ENCODE data around the gene MGRN1.

The MGRN1 gene

DNA sequence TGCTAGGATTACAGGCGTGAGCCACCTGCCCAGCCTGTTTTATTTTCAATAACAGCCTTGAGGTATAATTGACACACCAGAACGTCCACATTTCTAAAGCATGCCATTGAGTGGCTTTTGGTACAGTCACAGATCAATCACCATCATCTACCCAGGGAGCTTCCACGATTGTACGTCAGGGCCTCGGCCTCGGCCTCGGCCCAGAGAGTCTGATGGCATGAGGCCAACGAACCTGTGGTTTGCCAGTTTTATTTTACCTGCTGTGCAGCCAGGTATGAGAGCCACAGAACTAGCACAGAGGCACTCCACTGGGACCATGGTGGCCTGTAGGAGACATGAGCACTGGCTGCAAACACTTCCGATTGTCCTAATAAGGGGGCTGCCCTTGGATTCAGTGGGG lies 18.3 kb upstream of the MGRN1 start:
- FAIRE-seq: no peak

DNA sequence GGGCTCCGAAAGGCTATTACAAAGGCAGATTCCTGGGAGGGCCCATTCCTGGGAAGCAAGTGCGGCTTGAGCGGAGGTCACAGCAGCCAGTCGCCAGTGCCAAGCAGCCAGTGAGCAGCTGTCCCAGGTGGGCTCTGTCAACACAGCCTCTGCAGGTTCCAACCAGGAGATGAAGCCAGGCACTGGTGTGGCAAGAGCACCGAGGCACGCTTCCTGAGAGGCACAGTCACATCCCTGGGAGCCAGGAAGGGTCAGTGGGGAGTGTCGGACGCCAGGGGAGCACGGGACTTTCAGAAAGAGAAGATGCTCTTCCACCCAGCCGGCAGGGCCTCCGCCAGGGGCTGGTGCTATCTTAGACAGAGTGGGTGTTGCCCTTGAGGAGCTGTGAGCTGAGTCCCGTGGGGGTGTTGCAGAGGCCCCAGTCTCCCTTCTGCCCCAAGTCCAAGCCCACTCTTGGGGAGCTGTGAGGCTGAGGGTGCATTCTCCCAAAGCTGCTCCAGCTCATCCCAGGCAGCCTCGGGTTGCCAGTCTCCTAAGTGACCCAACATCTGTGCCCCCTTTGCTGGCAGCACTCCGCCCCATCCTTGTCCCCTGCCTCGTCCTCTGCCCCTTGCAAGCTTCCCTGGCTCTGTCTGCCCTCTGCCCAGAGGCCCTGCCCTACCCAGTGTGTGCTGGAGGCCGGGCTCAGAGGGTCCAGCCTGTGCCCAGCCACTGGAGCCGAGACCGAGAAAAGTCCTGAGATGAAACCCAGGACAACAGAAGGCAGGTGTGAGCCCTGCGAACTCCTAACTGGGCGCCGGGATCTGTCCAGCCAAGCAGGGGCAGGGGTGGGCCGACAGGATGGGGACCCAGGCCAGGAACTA lies 16.6 kb upstream of the MGRN1 start:
- FAIRE-seq: no peak

DNA sequence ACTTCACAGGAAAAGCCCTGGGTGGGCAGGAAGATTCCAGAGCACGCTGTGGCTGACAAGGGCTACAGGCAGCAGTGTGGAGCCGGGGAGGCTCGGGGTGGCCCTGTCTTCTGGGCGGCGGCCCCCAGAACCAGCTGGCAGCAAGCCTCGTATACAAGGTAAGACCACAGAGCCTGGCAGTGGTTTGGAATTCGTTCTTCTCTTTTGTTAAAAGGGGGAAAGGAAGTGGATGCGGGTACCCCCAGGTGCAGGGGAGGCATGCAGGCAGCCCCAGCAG lies 16.0 kb upstream of the MGRN1 start:
- no peak for FAIRE-seq

DNA sequence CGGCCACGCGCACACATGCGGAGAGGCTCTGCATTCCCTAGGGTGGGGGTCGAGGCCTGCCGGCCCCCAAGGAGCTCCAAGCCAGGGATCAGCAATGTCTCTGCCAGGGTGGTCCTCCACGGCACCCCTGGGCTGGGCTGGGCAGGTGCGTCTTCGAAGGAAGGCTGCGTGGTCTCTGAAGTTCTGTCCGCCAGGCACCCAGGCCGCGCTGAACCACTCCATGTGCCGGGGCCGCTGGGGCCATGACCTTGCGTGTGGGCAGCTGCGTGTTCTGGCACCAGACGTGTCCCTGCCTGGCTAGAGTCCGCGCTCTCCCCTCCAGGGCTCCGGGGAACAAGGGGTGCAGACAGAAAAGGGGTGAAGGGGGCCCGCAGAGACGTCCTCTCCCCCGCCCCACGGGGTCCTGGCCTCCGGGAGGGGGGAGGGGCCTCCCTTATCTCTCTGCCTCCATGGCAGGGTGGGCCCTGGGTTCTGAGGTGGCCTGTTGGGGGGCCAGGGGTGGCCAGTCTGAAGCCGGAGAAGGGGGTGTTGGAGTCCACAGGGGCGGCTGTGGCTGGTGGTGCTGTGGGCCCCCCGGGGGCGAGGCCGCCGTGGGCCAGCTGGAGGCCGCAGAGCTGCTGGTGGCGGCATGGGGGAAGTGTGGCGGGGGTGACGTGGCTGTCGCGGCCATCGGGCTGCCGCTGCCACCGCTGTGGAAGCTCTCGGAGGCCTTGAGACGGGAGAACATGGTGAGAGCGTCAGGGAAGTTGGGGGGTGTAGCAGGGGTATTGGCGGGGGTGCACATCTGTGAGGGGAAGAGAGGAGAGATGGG lies 15.2 kb upstream of the MGRN1 start:
- no peak for FAIRE-seq

DNA sequence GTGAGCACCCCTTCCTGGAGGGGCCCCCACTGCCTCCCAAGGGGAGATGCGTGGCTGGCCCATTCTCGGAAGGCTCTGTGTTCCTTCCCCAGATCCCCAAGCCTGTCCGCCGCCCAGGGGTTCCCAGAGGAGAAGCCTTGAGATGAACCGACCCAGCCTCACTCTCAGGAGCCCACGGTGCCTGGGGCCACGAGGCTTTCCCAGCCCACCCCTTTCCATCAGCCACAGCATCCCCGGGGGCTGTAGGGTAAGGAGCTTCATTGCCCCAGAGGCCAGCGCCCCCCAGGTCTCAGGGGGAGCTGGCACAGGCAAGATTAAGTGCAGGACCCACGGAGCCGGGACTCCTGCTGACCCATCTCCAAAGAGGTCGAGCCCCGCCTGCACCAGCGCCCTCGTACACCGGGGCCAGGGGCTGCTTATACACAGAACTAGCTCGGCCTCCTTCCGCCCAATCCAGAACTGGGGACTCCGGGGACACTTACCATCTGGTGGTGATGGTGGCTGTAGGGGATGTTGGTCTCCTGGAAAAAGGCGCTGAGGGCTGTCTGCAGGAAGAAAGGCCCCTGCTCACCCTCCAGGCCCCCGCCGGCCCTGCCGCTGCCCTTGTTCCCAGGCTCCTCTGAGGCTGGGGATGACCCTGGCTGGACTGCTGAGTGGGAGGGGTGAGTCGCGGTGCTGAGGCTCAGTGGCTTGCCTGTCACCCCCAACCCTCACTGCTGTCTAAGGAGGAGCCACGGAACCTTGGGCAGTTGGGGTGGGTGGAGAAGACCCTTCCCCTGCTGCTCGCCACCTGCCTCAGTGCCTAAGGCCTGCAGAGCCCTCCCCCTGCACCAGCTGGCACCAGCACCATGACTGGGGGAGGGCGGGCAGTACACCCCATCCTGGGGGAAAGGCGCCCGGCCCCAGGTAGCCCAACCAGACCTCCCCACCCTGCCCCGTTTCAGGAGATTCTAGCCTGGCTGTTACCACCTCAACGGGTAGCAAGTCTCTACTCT lies 14.3 kb upstream of the MGRN1 start:
- FAIRE-seq: no peak

DNA sequence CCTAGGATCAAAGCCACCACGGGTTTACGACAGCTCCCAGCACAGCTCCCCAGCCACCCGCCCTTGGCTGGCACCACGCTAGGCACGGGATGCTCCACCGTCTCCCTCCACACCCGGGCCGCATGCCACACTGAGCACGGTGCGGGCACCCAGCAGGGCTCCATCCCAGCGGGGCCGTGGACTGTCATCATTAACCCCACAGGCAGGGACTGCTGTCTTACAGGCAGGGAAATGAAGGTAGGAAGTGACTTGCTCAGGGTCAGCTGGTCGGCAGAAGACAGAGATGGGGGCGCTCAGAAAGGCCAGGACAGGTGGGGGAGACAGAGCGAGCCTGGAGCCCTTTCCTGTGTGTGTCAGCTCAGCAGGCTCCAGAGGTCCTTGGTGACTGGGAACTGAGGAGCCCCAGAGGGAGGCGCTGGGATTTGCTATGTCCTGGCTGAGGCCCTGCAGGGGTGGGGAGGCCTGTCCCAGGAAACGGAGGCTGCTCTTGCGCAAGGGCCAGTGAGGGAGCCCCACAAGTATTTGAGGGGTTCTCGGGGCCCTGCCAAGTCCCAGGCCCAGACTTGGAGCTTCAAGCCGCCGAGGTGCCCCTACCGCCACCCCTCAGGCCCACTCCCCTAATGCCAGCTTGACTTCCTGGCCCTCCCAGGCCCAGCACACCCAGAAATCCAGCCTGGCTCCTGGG lies 13.1 kb upstream of the MGRN1 start:
- no peak for FAIRE-seq

DNA sequence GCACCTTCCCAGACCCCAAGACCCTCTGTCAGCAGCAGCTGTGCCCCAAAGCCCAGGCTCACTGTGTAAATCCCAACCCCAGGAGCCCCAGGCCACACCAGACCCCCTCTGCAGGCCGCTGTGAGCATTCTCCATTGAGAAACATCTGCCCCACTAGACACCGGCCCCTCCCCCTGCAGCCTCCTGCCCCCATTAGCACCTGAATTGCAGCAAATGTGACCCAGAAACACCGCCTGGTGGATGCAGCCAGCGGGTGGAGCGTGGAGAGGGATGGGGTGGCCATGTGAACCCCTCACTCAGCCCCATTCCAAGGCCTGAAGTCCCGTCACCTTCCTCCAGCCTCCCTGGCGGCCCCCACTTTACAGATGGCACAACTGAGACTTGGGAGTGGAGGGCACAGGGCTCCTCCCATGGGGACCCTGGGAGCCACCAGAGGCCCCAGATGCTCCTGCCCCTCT lies 12.1 kb upstream of the MGRN1 start:
- FAIRE-seq: no peak

DNA sequence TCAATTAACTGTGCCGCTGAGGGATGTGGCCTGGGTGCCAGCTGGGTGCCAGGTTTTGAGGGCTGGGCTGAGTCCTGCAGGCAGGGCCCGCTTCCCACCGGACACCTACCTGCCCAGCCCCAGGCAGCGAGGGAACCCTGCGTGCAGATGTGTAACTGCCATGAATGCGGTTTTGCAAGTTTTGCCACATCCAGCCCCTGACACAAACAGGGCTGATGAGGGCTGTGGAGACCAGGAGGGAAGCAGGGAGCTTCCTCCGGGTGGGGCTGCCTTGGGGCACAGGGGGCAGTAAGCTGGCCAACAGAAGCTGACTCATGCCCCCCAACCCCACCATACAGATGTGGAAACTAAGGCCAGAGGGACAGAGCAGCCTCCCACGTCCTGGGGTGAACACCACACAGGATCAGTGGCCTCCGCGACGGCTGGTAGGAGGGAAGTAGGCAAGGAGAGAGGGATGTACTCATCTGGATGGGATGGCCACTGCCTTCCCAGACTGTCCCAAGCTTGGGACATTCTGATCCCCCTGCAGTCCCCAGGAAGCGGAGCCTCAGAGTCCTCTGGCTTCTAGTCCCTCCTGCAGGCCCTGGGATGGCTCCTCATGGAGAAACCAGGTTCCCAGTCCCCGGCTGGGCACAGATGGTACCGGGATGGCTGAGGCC lies 11.5 kb upstream of the MGRN1 start:
- no peak for FAIRE-seq

DNA sequence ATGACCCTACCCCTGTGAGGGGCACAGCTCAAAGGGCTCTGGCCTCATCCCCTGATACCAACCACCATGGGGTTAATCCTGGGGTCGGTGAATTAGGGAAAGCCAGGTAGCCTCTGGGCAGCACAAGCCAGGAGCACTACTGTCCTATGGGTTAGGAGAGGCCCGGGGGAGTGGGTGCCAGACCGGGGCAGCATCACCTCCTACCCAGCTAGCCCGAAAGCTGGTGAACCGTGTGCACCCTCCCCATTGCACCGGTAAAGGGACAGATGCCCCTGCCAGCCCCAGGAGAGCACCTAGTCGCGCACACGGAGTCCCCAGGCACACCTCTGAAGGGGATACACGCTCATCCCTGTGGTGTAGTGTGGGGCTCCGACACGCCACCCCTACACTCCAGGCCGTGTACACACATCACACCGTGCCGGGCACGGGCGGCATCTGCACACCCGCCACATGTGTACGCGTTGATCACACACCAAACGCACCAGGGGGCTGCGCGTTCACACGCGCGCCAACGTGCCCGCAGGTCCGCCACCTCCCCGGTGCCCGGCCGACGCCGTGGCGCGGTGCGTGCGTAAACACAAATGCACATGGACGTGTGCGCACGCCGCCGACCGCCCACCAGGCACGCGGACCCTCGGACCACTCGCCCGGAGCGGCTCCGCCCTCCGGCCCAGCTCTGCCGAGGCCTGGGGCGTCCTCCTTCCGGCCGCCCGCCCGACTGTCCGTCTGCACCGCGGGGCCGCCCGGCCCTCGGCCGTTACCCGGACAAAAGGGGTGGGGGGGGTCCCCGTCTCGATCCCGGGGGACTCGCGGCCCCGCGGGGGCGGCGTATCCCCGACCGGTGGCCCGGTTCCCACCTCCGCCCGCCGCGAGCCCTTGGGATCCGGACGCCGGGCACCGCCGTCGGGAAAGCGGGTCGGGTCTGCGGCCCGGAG lies 10.7 kb upstream of the MGRN1 start:
- no peak for FAIRE-seq

DNA sequence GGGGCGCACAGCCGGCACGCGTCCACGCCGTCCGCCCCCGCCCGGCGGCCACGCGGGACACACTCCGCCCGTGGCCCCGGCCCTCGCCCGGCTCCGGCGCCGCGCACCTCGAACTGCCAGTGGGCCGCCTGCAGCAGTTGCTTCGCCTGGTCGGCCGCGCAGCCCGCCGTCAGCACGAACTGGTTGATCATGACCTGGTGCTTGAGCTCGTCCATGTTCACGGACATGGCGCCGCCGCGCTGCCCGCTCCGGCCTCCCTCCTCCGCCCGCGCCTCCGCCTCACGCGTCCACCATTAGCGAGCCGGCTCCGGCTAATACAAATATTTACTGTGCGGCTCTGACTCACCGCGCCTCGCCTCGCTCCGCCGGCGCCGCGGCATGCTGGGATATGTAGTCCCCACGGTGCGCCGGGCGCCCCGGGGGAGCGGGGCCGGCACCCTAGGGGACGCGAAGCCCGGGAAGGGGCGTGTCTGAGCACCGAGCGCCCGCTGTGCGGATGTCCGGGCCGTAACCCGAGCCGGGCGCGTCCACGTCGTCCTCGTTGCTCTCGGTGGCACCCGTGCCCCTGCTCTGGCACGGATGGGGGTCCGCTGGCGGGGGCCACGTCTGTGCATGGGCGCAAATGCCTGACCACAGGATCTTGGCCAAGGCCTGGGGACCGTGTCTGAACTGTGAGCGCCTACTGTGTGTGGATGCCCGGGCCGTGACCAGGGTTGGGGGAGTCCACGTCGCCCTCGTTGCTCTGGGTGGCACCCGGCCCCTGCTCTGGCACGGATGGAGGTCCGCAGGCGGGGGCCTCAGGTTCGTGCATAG lies 9.8 kb upstream of the MGRN1 start, which contains the start of gene UBALD1:
TSS of gene UBALD1 (minus strand) at position 318 of the 813 bp plus-strand sequence. CDS start at position 227, 91 bp downstream.
- no peak for FAIRE-seq

DNA sequence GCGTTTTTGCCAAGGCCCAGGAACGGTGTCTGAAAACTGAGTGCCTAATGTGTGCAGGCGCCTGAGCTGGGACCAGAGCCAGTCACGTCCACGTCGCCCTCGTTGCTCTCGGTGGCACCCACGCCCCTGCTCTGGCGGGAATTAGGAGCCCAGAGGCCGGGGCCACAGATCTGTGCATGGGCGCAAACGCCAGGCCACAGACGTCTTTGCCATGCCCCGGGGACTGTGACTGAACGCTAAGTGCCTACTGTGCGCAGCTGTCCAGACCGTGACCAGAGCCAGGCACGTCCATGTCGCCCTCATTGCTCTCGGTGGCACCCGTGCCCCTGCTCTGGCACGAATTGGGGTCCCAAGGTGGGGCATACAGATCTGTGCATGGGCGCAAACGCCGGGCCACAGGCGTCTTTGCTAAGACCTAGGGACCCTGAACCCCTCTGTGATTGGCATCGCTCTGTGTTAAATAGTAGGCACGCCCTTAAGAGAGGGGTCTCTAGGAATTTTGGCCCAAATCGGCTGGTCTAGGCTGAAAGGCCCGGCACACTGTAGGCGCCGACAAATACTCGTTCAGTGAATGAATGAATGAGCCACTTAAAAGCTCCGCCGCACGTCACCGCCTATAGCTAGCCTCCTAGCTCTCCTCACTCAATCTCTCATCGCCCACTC lies 9.1 kb upstream of the MGRN1 start:
- no peak for FAIRE-seq

DNA sequence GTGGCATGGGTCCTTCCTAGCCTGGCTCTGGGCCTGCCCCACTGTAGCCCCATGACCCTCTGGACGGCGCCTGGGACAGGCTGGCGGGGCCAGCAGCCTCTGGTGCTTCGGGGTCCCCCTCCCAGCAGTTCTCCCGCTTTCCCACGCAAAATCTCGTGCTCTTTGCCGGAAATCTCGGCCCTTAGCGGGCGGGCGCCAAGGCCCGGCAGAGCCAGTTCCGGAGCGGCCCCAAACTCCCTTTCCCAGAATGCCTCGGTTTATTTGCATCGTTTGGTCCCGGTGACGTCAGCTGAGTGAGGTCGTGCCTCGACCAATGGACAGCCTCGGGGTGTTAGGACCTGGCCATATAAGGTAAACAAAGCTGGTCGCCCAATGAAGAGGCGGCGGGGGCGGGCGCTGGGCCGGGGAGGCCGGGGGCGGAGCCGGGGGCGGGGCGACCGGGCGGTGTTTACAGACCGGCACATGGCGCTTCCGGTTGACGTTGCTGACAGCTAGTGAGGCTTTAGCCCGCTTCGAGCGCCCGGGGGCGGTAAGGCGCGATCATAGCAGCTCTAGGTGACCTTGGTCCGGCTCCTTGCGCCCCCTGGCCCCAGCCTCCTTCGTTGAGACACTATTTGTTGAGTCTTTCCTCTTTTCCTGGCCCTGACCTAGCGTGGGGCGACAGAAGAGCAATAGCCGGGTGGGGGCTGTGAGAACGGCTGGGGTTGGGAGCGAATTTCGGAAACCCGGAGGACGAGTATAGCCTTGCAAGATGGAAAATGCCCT lies 8.4 kb upstream of the MGRN1 start:
- FAIRE-seq: peak; percentile 86

DNA sequence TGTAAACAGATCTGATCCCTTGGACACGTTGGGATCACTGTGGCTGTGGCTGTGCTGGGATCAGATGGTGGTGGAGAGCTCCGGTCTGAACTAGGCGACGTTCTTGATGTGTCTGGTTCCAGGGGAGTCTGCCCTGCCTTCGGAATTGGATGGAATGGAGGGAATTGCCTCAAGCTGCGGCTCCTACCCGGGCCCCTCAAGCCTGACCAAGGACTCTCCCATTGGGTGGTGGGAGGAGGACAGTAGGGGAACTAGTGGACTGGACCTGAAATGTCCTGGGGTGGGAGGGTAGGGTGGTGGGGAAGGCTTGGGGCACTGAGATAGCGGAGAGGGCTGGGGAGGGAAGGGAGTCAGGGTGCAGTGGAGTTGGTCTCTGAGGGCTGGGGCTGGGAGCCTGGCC lies 6.7 kb upstream of the MGRN1 start:
- no peak for FAIRE-seq

DNA sequence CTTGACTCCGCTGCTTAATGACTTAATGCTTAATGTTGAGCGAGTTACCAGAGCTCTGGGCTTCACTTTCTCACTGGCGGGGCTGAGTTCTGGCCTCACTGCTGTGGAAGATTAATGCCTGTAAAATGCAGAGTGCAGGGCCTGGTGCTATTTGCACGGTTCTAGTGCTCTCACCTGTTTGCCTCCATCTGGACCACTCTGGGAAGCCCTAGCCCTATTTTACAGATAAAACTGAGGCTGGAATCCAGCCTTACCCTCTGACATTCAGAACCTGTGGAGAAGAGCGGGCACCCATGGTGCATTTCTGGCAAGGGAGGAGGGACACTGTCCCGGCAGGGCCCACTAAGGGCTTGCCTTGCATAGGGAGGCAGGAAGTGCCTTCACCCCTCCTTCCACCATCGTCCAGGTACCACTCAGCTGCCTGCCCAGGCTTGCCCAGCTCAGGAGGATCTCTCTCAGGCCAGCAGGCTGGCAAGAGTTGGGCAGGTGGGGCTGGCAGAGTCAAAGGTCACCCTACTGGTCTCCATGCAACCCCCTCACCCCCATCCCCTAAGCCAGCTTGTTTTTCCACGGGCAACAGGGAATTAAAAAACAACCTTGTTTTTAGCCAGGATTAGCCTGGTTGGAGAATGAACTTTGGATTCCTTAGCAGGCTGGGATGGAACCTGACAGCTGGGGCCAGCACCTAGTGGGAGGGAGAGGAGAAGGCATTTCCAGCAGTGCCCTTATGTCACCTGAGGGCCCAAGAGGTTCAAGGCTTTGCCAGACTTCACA lies 5.8 kb upstream of the MGRN1 start:
- no peak for FAIRE-seq

DNA sequence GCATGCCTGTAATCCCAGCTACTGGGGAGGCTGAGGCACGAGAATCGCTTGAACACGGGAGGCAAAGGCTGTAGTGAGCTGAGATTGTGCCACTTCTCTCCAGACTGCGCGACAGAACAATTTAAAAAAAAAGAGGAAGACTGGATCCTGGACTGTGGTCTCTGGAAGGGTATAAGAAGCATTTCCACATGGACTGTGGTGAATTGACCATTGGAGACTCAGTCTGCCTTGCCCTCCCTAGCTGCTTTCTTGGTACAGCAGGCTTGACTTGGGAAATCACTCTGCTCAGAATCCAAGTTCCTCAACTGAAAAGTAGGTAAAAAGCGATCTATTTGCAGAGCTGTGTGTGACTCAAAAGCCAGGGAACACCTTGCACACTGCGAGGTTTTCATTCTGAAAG lies 1.0 kb upstream of the MGRN1 start:
- no peak for FAIRE-seq

DNA sequence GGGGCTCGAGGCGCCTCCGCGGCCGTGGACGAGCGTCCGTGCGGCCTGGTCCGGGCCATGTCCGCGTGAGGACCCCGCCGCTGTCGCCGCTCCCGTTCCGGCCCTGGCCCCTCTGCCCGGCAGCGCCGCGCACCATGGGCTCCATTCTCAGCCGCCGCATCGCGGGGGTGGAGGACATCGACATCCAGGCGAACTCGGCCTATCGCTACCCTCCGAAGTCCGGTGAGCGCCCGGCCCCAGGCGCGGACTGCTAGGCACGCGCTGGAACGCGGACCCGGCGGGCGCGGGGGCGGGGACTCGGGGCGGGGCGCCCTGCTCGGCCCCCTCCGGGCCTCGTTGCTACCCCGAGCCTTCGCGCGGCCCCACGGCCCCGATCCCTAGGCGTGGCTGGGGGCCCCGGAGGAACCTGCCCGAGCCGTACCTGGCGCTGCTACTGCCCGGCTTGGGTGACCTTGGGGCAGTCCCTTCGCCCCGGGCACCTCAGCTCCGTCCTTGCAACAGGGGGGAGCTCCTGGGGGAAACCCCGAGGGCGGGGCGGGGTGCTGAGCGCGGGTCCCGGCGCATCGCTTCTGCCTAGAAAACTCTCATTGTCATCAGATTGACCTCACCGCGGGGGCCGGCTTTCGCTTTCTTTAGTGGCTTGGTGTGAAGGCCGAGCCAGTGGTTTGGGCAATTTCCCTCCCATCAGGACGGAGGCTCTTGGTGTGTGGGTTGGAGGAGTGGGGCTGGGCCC lies 367 bp downstream of the MGRN1 start:
- no peak for FAIRE-seq

Data from TTC549 (cell line).